SW 1271 (cell line): ENCODE data around the gene SOS2.

ENCODE experiments used
- DNase-seq, 2 experiments: peaks; one replicate each; lab custom pipeline; 2025; lab: John Stamatoyannopoulos, UW

The SOS2 gene

GRCh38 chr14:50116181-50116956, 115.0 kb downstream of the SOS2 start, which contains the start of gene VCPKMT:
Gene VCPKMT, minus strand, starts transcription at chr14:50116572. Its CDS starts 20 bp downstream, at chr14:50116552.
- DNase-seq = peak; percentile 77 to 89

DNA sequence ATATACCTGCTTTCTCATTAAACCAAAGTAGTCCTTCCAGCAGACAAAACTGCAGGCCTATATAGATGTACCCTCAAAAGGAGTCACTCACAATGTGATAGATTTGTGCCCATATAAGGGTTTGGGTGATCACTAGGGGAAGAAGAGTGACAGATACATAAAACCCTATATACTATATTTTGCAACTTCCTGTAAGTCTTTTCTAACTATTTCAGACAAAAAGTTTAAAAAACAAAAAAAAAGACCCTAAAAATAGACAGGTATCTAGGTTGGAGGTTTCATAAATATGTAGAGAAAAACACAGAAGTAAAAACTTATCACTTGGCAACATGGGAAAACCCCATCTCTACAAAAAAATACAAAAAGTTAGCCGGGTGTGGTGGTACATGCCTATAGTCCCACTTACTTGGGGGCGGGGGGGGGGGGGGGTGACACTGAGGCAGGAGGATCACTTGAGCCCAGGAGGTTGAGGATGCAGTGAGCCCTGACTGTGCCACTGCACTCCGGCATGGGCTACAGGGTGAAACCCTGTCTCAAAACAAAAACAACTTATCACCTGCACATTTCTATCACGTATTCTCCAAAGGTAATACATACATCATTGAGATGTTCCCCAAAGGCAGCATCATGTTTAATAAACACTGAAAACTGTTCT, 117.9 kb downstream of the SOS2 start:
- no peak for DNase-seq

- DNase-seq = no peak
These were observed 120.9 kb downstream of the SOS2 start for GRCh38 chr14:50110323-50111037.

GRCh38 chr14:50109342-50109741, 122.0 kb downstream of the SOS2 start:
- peak in 1 of 2 experiments; percentile 10 for DNase-seq

GRCh38 chr14:50107850-50108249, 123.5 kb downstream of the SOS2 start:
- DNase-seq = no peak

- no peak for DNase-seq
These were observed 125.2 kb downstream of the SOS2 start for GRCh38 chr14:50106178-50106577.

- no peak for DNase-seq
These were observed 127.8 kb downstream of the SOS2 start for GRCh38 chr14:50103558-50103957.

GRCh38 chr14:50101417-50101816, 130.0 kb downstream of the SOS2 start:
- no peak for DNase-seq

DNA sequence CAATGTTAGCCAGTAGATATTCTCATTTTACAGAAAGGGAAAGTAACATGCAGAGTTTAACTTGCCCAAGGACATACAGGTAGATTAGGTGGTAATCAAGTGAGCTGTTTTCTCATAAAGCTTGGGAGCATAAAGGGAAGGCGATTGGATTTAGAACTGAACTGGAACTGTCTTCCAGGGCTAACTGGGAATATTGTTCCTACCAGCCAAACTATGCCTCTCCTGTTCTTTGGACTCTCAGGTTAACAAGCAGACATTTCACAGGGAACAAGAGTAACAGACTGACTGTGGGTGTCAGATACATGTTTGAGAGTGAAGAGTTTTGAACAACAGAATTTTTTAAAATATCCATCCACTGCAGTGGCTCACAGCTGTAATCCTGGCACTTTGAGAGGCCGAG, 130.6 kb downstream of the SOS2 start:
- DNase-seq = no peak

DNA sequence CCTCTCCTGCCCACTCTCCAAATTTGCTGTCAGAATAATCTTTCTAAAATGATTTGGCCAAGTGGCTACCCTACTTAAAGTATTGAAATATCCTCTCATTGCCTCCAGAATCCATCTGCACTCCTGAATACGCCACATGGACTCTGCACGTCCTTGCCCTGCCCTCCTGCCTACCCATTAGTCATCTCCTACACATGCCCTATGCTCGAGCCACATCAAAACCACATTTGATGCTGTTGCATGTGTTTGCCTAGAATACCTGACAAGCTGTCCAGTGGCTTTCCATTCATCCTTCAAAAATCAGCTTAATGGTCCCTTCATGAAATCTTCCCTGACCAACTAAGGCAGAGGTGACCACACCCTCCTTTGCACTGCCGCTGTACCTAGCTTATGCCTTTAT, 132.0 kb downstream of the SOS2 start:
- no peak for DNase-seq

GRCh38 chr14:50095895-50096294, 135.5 kb downstream of the SOS2 start:
- no peak for DNase-seq

DNA sequence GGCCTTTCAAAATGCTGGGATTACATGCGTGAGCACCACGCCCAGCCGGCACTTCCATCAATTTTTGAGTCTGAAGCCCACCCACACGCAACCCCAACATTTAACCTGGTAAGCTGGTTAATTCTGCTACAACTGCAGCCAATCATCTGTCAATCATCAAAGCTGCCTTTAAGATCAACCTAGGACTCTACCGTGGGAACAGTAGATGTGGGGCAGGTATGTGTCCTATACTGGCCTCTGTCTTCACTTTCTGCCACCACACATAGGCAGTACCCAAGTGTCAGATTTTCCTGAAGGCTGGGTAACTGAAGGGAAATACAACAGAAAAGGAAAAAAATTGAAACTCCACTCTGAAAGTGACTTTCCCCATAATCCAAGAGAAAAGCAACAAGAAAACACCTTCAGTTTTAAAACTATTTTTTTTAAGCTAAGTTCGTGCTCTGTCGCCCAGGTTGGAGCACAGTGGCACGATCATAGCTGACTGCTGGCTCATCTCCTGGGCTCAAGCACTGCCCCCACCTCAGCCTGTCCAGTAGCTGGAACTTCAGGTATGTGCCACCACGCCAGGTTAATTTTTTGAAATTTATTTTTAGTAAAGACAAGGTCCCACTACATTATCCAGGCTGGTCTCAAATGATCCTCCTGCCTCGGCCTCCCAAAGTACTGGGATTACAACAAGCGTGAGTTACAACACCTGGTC, 137.2 kb downstream of the SOS2 start:
- no peak for DNase-seq

GRCh38 chr14:50093496-50093895, 137.9 kb downstream of the SOS2 start:
- DNase-seq = no peak

- no peak for DNase-seq
These were observed 139.3 kb downstream of the SOS2 start for GRCh38 chr14:50092006-50092555.

- DNase-seq = no peak
These were observed 140.0 kb downstream of the SOS2 start for GRCh38 chr14:50091240-50091913.

- DNase-seq = no peak
These were observed 142.2 kb downstream of the SOS2 start for GRCh38 chr14:50089208-50089607.

DNA sequence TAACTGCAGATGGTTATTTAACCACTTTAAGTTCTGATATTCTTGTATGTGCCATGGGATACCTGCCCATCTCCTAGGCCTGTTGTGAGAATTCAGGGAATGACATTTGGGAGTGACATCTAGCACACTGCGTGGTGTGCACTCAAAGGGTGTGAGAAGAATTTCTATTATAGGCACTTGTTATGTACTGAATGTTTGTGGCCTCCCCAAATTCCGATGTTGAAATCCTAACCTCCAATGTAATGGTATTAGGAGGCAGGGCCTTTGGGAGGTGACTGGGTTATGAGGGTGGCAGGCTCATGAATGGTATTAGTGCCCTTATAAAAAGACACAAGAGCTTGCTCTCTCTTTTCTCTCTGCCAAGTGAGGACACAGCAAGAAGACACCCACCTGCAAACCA, 142.6 kb downstream of the SOS2 start:
- no peak for DNase-seq

DNA sequence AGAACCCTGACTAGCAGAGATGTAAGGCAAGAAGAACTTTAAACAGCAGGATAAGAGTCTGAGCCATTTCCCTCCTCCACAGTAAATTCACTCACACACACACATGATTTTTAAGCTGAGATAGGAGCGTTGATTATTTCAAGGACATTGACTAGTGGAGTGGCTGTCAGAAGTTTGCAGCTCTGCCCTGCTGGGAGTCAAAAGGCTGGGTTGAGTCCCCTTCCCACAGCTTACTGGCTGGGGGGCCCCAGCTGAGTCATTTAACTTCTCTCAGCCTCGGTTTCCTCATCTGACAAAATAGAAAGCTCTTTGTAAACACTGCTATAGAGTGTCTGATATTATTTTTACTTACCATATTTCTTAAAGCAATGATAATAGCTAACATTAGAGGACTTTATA, 143.3 kb downstream of the SOS2 start:
- no peak for DNase-seq

DNA sequence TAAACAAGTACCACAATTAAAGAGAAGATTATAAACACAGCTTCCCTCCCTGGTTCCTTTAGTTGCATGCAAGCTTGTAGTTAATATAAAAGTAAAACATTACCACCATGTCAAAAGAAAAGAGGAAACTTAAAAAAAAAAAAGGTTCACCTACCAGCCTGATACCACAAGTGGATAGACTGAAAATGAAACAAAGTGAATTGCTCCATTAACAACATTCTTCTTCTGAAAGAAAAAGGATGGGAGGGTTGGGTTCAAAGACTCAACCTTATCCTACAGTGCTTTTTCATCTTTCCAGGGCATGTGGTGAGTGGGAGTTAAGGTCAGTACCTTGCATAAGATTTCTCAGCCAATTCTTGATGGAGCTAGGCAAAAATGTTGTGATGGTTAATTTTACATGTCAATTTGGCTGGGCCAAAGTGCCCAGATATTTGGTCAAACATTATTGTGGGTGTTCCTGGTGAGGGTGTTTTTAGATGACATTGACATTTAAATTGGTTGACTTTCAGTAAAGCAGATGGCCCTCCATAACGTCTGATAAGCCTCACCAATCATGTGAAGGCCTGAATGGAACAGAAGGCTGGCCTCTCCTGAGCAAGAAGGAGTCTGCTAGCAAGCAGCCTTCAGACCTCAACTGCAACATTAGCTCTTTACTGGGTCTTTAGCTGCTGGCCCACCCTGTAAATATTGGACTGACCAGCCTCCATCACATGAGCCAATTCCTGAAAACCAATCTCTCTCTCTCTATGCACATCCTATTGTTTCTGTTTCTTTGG, 143.8 kb downstream of the SOS2 start:
- DNase-seq = no peak

DNA sequence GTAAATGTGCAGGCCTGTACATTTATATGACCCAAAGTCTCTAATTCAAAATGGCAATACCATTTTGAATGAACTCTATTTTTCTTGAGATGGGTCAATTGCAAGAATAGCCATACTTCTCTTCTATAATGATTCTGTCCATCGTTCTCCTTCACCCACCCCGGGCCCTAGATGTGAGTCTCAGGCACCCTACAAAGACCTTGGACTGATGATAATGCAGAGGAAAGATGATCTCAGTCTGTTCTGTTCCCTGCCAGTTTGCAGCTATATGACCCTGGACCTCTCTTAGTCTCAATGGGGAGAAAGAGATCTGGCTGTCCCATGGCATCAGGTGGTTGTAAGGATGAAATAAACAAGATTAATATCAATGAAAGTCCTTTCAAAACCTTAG, 145.1 kb downstream of the SOS2 start:
- no peak for DNase-seq
